GM21737 (cell line): ENCODE measurements around the gene BUD13.
"Not testable (repeated sequence)": the region's sequence is repeated elsewhere in the genome, so short reads cannot be mapped to it uniquely, and the experiment has no call there.

Source experiments
- ATAC-seq: cut with Tn5 transposase; IDR thresholded peaks from one replicate; pipeline ENCODE4 v1.9.1; 2021; ENCODE audit warnings: mild to moderate bottlenecking, moderate library complexity; ENCODE audit not compliant: unreplicated experiment

The BUD13 gene

GRCh38 chr11:116762132-116762531 lies 10.7 kb downstream of the BUD13 start:
- no peak for ATAC-seq

GRCh38 chr11:116756044-116756443 lies 16.7 kb downstream of the BUD13 start:
- ATAC-seq = not testable (repeated sequence)

DNA sequence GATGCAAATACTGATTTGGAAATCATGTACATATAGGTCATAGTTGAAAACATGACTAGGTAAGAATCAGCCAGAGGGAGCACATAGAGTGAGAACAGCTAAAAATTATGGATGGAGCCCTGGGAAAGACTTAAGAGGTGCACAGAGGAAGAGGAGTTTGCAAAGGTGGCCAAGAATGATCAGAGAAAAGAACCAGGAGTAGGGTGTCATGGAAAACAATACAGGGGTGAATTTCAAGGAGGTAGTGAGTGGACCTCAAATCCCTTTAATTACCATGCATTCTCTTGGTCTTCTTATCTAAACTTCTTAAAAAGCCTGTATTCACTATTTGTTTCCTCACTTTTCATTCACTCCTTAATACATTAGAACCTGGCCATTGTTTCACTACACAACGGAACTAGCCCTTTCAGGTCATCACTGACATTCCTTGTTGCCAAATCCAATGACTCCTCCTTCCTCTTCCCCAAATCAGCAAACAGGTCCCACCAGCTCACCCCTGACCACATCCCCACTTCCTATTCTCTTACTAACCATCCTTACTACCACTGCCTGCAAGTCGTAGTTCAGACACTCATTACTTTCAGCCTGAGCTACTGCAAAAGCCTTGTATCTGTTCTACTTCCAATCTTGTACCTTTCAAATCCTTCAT lies 22.6 kb downstream of the BUD13 start:
- ATAC-seq = no peak

- no peak for ATAC-seq
These were observed 30.7 kb downstream of the BUD13 start for GRCh38 chr11:116742104-116742503.

DNA sequence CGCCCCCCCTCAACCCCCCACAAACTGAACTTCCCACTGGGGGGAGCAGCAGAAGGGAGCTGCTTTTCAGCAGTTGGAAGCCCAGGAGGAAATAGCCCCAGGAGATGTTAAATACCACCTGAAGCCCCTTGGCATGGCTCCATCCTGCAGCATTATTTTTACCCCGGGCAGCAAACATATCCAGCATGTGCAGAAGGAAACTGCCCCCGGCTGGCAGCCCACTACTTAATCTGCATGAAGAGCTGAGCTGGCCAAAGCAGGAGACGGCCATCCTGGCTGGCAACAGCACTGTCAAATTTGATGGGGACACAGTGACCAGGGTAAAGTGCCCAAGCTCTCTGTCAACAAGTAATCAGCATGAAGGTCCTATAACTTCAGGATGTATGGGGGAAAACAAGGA lies 32.0 kb downstream of the BUD13 start:
- ATAC-seq = no peak

DNA sequence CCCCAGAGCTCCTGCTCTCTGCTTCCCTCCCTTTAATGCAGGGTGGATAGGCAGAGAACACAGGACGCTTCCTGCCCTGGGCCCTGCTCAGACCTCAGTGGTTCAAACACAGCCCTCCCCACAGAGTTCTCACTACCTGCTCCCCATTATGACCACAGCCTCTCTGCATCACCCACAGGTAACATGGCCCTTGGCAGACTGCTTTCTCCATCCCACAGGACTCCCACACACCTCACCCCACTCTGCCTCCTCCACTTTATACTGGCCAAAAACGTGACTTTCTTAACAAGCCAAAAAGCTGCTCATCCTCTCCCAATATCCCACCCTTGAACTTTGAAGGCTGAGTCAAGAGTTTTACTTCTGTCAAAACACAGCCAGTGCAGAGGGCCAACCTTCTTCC lies 33.8 kb downstream of the BUD13 start:
- no peak for ATAC-seq

DNA sequence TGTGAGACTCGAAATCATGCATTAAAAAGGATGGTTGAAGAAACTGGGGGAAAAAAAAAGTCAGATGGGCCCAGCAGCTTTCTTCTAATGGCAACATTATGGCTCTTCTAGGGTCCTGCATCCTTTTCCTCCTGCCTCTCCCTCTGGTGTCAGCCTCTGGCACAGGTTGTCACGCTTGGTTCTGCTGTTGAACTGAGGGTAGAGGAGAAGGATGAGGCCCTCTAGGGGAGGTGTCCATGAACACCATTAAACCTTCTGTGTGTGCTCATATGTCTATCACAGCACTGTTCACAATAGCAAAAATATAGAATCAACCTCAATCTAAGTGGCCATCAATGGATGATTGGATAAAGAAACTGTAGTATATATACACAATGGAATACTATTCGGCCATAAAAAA lies 36.0 kb downstream of the BUD13 start:
- no peak for ATAC-seq

DNA sequence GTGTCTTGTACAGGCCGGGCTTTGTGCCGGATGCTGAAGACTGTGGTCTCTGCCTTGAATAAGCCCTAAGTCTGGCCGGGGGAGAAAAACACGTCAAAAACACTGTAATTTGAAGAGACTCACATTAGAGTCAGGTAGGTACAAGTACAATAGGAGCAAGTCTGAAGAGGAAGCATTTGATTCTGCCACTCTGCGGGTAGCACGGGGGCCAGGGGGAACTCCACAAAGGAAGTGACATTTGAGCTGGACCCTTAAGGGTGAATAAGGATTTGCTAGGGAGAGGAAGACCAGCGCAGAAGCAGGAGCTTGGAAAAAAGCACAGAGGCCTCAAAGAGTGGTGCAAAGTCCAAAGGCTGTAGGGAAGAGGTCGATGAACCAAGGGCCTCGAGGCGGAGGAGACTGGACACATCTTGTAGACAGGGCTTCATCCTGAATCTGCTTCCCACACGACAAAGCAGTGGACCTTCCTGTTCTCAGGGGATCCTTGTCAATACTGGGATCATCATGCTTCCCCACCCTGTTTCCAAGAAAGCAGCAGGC lies 38.7 kb downstream of the BUD13 start:
- ATAC-seq = no peak

DNA sequence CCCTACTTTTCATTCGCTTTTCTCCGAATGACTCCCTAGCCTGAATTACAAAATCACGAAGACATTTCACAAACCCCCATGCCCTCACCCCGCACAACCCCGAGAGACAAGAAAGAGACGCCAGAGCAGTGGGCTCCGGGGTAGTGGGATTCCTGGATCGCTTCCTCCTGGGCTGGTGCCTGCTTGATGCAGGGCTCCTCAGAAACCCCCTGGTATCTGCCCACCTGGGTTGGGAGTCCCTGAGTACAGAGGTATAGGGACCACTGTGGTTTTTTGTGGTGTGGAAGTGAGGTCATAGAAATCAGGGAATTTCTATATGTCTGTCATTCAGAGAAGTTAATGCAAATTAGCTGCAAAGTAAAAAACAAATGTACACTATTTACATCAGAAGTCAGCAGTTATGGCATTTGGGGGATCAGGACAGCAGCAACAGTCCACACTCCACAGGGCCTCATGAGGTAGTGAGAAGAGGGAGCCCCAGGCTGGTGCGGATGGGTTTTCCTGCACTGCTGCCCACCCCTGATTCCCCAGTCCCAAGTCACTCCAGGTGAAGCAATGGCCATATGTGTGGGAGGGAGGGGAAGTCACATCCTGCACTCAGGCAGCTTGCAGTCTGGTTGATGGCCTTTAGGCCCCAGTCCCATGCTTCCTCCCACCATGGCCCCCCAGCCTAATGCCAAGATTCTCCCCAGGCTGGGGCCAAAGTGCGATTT lies 39.6 kb downstream of the BUD13 start:
- ATAC-seq = no peak

- no peak for ATAC-seq
These were observed 40.3 kb downstream of the BUD13 start for GRCh38 chr11:116732271-116733042.

DNA sequence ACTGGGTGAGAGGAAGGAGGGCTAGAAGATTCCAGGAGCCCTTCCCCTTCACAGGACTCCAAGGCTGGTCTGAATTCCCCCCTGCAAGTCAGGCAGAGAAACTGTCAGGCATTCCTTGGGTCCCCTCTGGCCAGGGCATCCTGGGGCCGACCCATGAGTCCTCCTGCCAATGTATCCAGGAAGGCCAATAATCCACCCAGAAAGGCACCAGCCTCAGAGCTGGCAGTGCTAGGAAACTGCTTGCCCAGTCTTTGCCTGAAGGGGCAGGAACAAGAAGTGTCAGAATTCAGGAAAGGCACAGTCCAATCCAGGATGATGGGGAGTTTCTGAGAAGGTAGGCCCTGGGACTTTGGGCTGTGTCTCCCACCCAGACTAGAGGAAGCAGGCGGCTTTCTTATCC lies 41.0 kb downstream of the BUD13 start:
- ATAC-seq = no peak

DNA sequence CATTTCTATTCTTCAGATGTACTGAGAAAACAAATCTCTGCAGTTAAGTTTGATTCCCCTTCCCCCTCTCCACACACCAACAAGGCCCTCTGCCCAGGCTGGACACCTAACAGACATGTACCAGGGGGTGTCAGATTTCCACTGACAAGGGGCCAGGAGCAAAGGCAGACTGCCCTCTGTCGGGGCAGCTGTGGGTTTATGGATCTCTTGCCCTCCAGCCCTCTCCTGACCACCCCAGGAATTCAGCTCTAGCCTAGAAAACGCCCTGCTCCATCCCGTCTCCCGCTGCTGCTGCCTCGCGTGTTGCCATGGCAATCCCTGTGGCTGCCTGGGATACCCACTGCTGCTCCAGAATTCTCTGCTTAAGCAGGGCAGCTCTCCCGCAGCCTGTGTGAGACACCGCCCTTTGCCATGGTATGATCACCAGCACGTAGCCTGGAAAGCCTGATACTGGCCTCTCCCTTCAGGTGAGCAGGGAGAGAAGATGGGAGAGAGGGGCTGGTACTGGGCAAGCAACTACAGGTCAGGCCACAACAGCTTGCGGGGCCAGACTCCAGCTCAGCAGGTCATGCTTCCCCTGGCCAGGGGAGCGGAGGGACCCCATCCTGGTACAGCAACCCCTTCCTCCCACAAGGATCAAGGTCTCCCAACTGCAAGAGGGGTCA lies 41.6 kb downstream of the BUD13 start:
- ATAC-seq = no peak

DNA sequence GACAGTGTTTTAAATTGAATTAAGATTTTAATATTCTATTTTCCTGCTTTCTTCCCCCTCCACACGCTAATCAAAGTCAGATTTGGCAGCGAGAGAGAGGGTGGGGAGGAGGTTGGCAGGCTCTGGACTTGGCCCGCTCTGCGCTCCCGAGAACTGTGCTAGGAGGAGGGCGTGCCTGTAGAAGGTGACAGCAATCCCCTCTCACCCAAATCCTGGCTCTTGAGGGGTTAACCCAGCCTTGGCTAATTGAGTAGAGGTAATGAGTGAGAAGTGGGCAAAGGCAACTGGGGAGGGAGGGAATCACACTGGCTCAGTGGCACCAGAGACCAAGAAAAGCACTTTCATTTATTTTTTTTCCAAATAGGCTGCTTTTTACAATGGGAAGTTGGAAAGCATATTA lies 42.2 kb downstream of the BUD13 start:
- ATAC-seq = no peak

GRCh38 chr11:116730241-116730561 lies 42.6 kb downstream of the BUD13 start:
- no peak for ATAC-seq

- ATAC-seq = no peak
These were observed 43.1 kb downstream of the BUD13 start for GRCh38 chr11:116729501-116730240.

- ATAC-seq = no peak
These were observed 44.8 kb downstream of the BUD13 start for GRCh38 chr11:116727990-116728389.

GRCh38 chr11:116725434-116726221 lies 47.2 kb downstream of the BUD13 start:
- no peak for ATAC-seq

GRCh38 chr11:116724813-116725212 lies 48.0 kb downstream of the BUD13 start:
- no peak for ATAC-seq

GRCh38 chr11:116723511-116723910 lies 49.3 kb downstream of the BUD13 start:
- no peak for ATAC-seq

- no peak for ATAC-seq
These were observed 50.8 kb downstream of the BUD13 start for GRCh38 chr11:116721988-116722387.
